ENCODE results near the gene SART3.

The SART3 gene

GRCh38 chr12:108548954-108549521 is 11.9 kb downstream of the SART3 start:
- Mint-ChIP-seq H3K9me3 (no peaks in the 10 kb centered on the region), H3K4me3 (no peak overlapping the region), H3K27me3 (ENCODE audit: low read depth) (peaks cover 2% of the 10 kb centered on the region), H3K36me3 (ENCODE audit: low read depth) (peaks cover 39% of the 10 kb centered on the region), H3K27ac (no peak overlapping the region), H3K4me1 (peaks cover 4% of the 10 kb centered on the region)
- no peak for TF ChIP-seq CTCF (IDR thresholded peaks at IDR 0.05; ENCODE audit: unreplicated experiment in 3 of 3)

DNA sequence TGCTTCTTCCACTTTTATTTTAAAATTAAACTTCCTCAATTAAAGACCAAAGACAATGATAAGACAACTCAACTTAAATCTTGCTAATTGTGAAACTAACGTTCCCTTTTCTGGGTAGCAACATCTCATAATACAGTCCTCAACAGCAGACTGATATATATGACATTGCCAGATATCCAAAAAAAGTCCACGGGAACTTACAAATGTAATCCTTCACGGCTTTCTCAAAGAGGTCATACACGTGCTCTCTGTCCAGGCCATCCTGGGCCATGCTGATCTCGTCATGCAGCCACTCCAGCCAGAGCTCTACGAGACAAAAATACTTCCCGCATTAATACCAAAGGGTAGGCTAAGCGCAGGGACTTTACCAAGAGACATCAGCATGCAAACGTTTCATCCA is 13.3 kb downstream of the SART3 start:
- Mint-ChIP-seq H3K27me3 (ENCODE audit: low read depth) (peaks cover 3% of the 10 kb centered on the region), H3K9me3 (no peaks in the 10 kb centered on the region), H3K27ac (no peak overlapping the region), H3K4me1 (peaks cover 4% of the 10 kb centered on the region), H3K36me3 (ENCODE audit: low read depth) (peaks cover 50% of the 10 kb centered on the region), H3K4me3 (no peak overlapping the region)
- no peak for TF ChIP-seq CTCF (IDR thresholded peaks at IDR 0.05; ENCODE audit: unreplicated experiment in 3 of 3)

DNA sequence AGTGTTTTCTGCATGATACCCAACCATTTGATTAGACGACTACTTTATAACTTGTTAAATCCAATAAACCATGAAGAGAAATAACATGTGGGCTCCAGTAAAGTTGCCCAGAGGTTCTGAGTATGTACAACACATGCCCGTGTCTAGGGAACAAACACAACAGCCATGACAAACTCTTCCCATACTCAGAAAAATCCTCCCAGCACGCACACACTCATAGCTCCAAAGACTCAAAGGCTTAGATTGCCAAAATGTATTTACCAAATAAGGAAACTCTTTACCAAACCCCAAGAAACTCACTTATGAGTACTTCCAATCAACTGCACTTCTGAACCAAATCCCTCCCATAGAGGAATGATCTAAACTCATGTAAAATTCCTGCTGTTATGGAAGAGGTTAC is 17.3 kb downstream of the SART3 start:
- Mint-ChIP-seq H3K4me1 (no peaks in the 10 kb centered on the region), H3K36me3 (ENCODE audit: low read depth) (peaks cover 60% of the 10 kb centered on the region), H3K9me3 (no peaks in the 10 kb centered on the region), H3K27ac (no peak overlapping the region), H3K27me3 (ENCODE audit: low read depth) (peaks cover 3% of the 10 kb centered on the region), H3K4me3 (no peak overlapping the region)
- TF ChIP-seq CTCF (IDR thresholded peaks at IDR 0.05; ENCODE audit: unreplicated experiment in 3 of 3) = no peak

DNA sequence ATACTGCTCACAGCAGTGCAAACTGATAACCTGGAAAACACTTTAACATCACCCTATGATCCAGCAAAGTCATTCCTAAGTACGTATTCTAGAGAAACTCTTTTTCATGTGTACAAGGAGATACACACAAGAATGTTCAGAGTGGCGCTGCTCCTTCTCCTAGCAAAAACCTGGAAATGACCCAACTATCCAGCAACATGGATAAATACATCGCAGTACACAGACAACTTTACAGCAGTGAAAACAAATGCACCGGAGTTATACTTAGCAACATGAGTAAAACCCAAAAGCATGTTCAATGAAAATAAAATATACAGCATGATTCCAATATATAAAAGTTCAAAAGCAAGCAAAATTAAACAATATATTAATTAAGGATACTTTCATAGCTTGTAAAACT is 18.7 kb downstream of the SART3 start:
- Mint-ChIP-seq H3K36me3 (ENCODE audit: low read depth) (peaks cover 62% of the 10 kb centered on the region), H3K4me1 (no peaks in the 10 kb centered on the region), H3K4me3 (no peak overlapping the region), H3K27me3 (ENCODE audit: low read depth) (peaks cover 3% of the 10 kb centered on the region), H3K9me3 (no peaks in the 10 kb centered on the region), H3K27ac (no peak overlapping the region)
- TF ChIP-seq CTCF (IDR thresholded peaks at IDR 0.05; ENCODE audit: unreplicated experiment in 3 of 3) = no peak

DNA sequence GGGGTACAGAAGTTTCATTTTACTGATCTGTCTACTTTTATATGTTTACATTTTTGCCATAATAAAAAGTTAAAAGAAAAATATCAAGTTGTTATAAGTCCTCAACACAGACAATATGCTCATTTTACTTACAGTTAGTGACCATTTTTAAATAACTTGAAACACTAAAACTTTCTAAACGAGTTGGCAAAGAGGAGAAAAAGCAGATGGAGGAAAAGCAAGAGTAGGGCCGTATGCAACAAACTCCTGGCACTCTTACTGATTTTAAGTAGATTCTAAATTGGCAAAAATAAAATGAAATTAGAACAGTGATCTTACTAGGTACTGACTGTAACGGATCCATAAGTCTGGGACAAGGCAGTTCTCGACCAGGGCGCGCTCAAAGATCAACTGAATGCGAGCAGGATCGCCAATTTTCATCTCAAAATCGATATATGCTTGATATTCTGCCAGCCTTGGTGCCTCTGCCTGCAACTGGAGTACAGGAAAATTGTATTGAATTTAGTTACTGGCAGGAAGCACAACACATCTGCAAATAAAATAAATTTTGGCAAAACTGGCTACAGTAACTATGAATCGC is 22.3 kb downstream of the SART3 start:
- H3K36me3 Mint-ChIP-seq (ENCODE audit: low read depth) = peaks cover 69% of the 10 kb centered on the region
- TF ChIP-seq CTCF (IDR thresholded peaks at IDR 0.05; ENCODE audit: unreplicated experiment in 3 of 3) = no peak
- no peaks in the 10 kb centered on the region for H3K4me1 Mint-ChIP-seq
- no peaks in the 10 kb centered on the region for H3K9me3 Mint-ChIP-seq
- H3K27me3 Mint-ChIP-seq (ENCODE audit: low read depth) = no peaks in the 10 kb centered on the region
- H3K4me3 Mint-ChIP-seq = no peak overlapping the region
- no peak overlapping the region for H3K27ac Mint-ChIP-seq

GRCh38 chr12:108538146-108538545 is 22.8 kb downstream of the SART3 start:
- TF ChIP-seq CTCF (IDR thresholded peaks at IDR 0.05; ENCODE audit: unreplicated experiment in 3 of 3) = no peak
- H3K27ac Mint-ChIP-seq = no peak overlapping the region

More at GRCh38 chr12:108538146-108538545, 22.8 kb downstream of the SART3 start:
- Mint-ChIP-seq H3K4me1 (no peaks in the 10 kb centered on the region), H3K36me3 (ENCODE audit: low read depth) (peaks cover 65% of the 10 kb centered on the region), H3K27me3 (ENCODE audit: low read depth) (no peaks in the 10 kb centered on the region), H3K4me3 (no peak overlapping the region), H3K9me3 (no peaks in the 10 kb centered on the region)
